Measurements from ENCODE around the gene POTEJ.
"Not testable (repeated sequence)": the region's sequence is repeated elsewhere in the genome, so short reads cannot be mapped to it uniquely, and the experiment has no call there.

GRCh38 chr2:130665596-130665995 lies 54.4 kb downstream of the POTEJ start:
- not testable (repeated sequence) for TF ChIP-seq EZH2phosphoT487 (conservative IDR thresholded peaks at IDR 0.05; ENCODE audit: low read length)
- TF ChIP-seq, protein P1, sequence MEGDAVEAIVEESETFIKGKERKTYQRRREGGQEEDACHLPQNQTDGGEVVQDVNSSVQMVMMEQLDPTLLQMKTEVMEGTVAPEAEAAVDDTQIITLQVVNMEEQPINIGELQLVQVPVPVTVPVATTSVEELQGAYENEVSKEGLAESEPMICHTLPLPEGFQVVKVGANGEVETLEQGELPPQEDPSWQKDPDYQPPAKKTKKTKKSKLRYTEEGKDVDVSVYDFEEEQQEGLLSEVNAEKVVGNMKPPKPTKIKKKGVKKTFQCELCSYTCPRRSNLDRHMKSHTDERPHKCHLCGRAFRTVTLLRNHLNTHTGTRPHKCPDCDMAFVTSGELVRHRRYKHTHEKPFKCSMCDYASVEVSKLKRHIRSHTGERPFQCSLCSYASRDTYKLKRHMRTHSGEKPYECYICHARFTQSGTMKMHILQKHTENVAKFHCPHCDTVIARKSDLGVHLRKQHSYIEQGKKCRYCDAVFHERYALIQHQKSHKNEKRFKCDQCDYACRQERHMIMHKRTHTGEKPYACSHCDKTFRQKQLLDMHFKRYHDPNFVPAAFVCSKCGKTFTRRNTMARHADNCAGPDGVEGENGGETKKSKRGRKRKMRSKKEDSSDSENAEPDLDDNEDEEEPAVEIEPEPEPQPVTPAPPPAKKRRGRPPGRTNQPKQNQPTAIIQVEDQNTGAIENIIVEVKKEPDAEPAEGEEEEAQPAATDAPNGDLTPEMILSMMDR (IDR thresholded peaks at IDR 0.05; ENCODE audit: insufficient read depth, low read length, poor library complexity, severe bottlenecking): not testable (repeated sequence)

Measured in SU-DHL-6 (cell line).